NCI-H446 treated with DMSO at 0.1 percent for 48 hours (cell line): ENCODE data around the gene GYS1.

Source experiments
- DNase-seq: peaks from one replicate; lab custom pipeline; 2025; lab: John Stamatoyannopoulos, UW

The GYS1 gene

DNA sequence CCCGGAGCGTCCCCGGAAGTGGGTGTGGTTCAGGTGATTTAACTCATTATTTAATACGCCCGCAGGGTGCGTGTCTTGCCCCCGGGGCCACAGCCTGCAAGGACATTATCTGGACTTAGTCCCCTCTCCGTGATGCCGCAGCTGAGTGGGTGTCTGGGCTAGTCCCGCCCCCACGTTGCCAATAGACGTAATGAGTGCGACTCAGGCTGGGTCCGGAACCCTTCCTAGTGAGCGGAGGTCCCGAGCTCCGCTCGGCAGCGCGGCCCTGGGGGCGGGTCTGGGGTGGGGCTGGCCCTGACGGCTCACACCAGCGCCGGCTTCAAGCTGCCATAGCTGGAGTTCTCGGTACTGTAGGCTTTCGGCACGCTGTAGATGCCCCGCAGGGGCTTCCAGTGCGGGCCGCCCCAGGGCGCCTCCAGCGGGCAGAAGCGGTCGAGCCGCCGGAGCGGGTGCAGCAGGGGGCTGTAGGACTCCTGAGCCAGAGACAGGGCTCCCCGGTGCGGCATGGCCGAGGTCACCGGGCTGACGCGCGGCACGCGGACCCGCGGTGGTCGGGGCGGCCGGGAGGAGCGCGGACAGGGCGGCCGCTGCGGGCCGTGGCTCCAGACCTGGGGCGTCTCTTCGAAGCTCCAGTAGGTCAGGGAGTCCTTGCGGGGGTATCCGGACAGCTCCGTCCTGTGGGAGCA, 24.7 kb upstream of the GYS1 start:
- no peak for DNase-seq

- no peak for DNase-seq
Measured at GRCh38 chr19:49017041-49017665, 24.0 kb upstream of the GYS1 start, which contains the start of gene LHB. Gene LHB (minus strand): TSS chr19:49017091. CDS start chr19:49017081, 10 bp downstream.

- no peak for DNase-seq
Measured at GRCh38 chr19:49016067-49016839, 23.1 kb upstream of the GYS1 start.

GRCh38 chr19:49014870-49015255, 21.8 kb upstream of the GYS1 start:
- no peak for DNase-seq

GRCh38 chr19:49014123-49014869, 21.2 kb upstream of the GYS1 start:
- DNase-seq = no peak

DNA sequence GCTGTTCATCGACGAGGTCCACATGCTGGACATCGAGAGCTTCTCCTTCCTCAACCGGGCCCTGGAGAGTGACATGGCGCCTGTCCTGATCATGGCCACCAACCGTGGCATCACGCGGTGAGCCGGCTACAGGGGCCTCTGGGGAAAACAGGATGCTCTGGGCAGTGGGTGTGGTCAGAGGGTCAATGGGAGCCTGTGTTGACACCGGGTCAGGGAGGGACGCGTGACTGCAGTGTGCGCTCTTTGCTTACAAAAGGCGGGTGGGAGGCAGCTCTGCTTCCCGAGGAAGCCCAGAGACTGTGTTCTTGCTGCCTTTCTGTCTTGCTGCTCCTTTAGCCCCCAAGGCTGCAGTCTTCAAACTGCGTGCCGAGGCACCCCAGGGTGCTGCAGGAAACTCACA, 18.1 kb upstream of the GYS1 start:
- DNase-seq = no peak

GRCh38 chr19:49010453-49010852, 17.3 kb upstream of the GYS1 start:
- DNase-seq = no peak

- no peak for DNase-seq
Measured at GRCh38 chr19:49009828-49010227, 16.7 kb upstream of the GYS1 start.

DNA sequence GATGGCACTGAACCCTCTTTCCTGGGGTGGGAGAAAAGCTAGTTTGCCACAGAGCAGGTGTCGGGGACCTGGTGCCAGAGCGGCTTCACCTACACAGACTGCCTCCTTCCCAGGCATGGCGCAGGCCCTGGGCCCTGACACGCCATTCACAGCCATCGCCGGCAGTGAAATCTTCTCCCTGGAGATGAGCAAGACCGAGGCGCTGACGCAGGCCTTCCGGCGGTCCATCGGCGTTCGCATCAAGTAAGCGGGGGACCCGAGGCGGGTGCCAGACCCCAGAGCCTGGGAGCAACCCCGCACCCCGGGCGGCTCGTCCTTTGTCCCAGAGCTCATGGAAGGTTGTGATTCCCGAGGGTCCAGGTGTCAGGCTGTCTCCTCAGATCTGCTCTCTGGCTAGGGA, 13.8 kb upstream of the GYS1 start:
- DNase-seq = no peak

DNA sequence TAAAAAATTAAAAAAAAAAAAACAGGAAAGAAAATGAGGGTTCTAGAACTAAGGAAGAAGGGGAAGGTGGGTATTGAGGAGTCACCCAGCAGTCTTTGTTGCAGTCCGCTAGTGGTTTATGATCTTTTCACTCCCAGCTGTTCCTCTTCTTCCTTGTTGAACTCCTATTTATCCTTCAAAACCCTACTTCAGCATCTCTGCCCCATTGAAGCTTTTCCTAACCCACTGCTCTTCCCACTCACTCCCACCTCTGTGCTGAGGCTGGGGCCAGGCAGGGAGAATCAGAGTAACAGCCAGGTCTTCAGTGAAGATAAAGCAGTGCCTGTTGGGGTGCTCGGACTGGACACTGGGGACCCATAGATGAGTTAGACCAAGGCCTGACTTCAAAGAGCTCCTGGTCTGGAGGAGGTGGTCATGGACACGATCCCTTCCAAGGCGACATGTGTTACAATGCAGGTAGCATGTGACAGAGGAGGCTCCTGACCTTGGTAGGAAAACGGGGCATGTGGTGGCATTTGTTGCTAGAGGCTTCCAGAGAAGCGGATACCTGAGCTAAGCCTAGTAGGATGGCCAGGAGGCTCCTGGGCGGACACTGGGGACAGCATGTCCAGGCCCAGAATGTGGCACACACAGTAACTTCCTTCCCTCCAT, 12.0 kb upstream of the GYS1 start:
- DNase-seq = no peak

GRCh38 chr19:49004133-49004532, 11.0 kb upstream of the GYS1 start:
- no peak for DNase-seq

DNA sequence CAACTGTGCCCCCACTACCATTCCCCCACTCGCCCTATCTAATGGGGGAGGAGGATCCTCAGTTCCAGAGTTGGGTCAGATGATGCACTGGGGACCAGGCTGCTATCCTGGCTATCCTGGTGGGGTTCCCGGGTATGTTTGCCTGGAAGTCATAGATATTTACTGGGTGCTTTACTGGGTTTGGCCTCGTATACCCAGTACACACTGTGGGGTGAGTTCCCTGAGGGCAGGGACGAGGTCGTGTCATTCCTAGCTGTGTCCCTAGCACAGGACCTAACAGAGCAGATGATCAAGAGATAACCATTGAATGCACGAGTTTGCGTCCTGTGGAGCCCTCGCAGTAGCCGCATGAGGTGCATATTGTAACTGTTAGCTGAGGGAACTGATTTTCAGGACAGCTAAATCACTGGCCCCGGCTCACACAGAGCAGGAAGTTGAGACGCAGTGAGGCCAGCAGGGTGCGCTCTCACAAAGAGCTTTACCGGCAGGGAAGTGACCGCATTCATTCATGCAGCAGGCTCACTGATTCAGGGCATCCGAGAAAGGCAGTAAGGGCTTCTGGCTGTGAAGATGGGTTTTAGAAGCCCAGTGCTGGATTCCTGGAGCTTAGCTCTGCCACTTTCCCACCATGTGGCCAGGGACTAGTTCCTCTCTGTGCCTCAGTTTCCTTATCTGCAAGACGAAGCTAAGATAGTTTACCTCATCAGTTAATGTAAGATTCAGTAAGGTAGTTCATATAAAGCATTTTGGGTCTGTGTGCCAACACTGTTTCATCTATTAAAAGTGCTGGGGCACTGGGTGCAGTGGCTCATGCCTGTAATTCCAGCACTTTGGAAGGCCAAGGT, 6.6 kb upstream of the GYS1 start:
- no peak for DNase-seq

DNA sequence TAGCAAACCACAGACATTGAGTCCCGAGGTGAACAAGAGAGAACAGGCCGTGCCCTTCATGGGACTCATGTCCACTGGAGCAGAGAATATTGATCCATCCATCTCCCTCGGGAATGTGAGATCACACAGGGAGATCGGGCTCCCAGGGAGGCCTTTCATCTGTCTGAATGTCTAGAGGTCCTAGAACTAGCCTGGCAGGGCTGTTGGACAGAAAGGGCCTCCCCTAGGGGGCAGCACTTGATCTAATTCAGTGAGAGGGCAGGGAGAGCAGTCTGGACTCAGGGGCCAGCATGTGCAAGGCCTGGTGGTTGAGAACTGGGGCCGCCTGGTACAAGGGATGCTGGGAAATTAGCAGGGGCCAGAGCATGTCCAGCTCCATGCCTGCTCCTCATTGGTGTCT, 4.9 kb upstream of the GYS1 start:
- DNase-seq = no peak

- DNase-seq = no peak
Measured at GRCh38 chr19:48994035-48994386, 902 bp upstream of the GYS1 start.

DNA sequence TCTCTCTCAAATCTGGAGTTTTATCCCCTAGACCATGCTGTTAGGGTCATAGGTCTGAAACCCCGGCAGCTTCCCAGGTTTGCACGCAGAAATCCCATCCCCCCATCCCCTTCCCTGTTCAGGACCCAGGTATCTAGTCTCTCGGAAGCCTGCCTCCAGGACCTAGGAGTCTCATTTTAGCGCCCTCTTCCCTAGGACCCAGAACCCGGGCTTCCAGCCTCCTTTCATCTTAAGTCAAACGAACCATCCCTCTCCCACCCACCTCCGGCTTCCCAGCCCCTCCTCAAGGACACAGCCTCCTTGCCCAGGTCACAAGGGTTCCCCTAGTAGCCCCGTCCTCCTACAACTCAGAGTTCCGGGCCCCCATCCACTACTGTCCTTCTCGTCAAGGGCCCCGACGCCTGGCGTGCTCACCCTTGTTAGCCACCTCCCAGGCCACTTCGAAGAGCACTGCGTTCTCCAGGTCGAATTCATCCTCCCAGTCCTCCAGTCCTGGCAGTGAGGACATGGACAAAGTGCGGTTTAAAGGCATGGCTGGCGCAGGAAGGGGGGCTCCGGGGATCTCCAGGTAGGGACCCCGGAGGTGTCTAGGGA, 431 bp downstream of the GYS1 start:
- DNase-seq = no peak

GRCh38 chr19:48991873-48992580, 1.1 kb downstream of the GYS1 start:
- peak; percentile 31 for DNase-seq

DNA sequence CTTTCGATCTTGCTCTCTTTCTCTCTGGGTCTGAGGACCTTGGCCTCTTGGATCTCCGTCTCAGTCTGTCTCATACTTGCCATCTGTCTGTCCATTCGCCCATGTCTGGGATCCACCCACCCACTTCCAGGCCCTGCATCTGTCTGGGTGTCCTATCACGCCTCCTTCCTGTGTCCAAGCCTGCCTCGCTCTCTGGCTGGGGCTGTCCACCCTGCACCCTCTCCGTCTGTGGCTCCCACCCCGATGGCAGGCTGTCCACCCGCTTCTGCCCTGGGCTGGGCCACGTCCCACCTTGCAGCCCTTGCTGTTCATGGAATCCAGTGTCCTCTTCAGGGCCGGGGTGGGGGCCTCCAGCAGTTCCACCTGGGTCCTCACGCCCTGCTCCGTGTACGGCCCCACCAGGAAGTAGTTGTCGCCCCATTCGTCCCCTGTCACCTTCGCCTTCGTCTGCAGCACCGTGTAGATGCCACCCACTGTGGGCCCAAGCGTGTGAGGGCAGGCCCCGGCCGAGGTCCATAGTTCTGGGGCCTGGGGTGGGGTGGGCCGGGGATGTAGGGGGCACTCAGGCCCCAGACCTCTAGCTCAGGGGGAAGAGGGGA, 2.0 kb downstream of the GYS1 start:
- DNase-seq = no peak

DNA sequence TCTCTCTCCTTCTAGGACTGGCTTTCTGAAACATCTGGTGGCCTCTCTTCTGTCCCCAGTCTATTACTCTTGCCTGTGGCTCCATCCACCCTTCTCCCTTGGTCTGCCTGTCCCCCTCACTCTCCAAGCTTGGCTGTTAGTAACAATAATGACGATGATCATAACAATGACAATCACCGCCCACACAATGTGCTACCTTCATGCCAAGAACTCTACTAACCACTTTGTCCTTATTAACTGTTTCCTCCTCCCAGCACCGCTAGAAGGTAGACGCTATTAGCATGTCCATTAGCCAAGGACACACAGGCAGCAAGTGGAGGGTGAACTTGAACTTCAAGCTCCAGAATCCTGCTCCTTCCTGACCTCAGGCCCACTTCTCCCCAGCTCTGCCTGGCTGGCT, 2.7 kb downstream of the GYS1 start:
- DNase-seq = no peak

DNA sequence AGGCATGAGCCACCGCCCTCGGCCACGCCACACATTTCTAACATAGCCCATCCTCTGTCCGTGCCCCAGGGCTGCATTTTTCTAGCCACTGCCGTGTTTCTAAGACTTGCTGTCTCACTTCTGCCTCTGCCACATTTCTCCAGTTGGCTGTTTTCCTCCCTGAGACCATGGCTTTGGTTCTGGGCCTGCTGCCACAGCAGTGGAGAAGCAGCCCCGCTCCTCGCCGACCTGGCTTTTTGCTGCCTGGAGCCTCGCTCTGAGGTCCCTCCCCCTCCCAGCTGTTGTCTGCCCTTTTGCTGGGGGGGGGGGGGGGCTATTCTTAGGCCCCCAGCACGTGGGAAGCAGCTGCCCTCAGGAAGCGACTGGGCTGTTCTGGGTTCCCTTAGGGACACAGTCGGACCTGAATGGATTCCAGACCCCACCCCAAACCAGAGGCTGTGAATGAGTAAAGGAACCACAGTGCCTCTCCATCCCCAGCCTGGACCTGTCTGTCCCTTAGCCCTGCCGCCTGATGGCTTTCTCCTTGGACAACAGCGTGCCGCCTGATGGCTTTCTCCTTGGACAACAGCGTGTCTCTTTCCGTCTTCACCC, 3.3 kb downstream of the GYS1 start:
- DNase-seq = no peak
